Measurements from ENCODE around the gene TMEM183A. TPM values are rescaled to one million over a fixed set of nuclear protein-coding genes. Genes with fewer than 3 reads are reported as not detected.
"Not testable (repeated sequence)": the region's sequence is repeated elsewhere in the genome, so short reads cannot be mapped to it uniquely, and the experiment has no call there.

TMEM183A gene
- polyA plus RNA-seq, 2 donors = 24.2 to 38.6 TPM

GRCh38 chr1:203005395-203006142 lies 1.6 kb upstream of the TMEM183A start:
- H3K4me1 ChIP-seq (ENCODE audit: control insufficient read depth in 2 of 2, insufficient read depth in 2 of 2, low read length in 1 of 2); H3K4me3 ChIP-seq (ENCODE audit: low read depth in 1 of 2, low read length in 2 of 2); H3K27me3 ChIP-seq (ENCODE audit: control insufficient read depth in 1 of 2, insufficient read depth in 2 of 2, low read length in 2 of 2); H3K27ac ChIP-seq (ENCODE audit: low read depth in 2 of 2, low read length in 1 of 2); H3K9me3 ChIP-seq (ENCODE audit: control insufficient read depth in 2 of 2, insufficient read depth in 1 of 2, low read depth in 1 of 2, low read length in 1 of 2); H3K36me3 ChIP-seq (ENCODE audit: control insufficient read depth in 2 of 2, insufficient read depth in 2 of 2, low read length in 1 of 2): not testable (repeated sequence)
- WGBS, 2 donors = 79 to 82% methylated on average over 17 of the region's 17 CpGs

- WGBS, 2 donors = 82 to 84% methylated on average over 3 of the region's 3 CpGs
- Histone ChIP-seq H3K27ac (ENCODE audit: low read depth in 2 of 2, low read length in 1 of 2) (no peak overlapping the region), H3K36me3 (ENCODE audit: control insufficient read depth in 2 of 2, insufficient read depth in 2 of 2, low read length in 1 of 2) (peaks cover 0 to 2% of the 10 kb centered on the region in 2 donors)
These were observed 2.0 kb downstream of the TMEM183A start for GRCh38 chr1:203009185-203009584.

GRCh38 chr1:203011582-203011981 lies 4.4 kb downstream of the TMEM183A start:
- Histone ChIP-seq H3K4me1 (ENCODE audit: control insufficient read depth in 2 of 2, insufficient read depth in 2 of 2, low read length in 1 of 2) (no peaks in the 10 kb centered on the region), H3K27ac (ENCODE audit: low read depth in 2 of 2, low read length in 1 of 2) (no peak overlapping the region), H3K27me3 (ENCODE audit: control insufficient read depth in 1 of 2, insufficient read depth in 2 of 2, low read length in 2 of 2) (no peaks in the 10 kb centered on the region), H3K4me3 (ENCODE audit: low read depth in 1 of 2, low read length in 2 of 2) (no peak overlapping the region), H3K9me3 (ENCODE audit: control insufficient read depth in 2 of 2, insufficient read depth in 1 of 2, low read depth in 1 of 2, low read length in 1 of 2) (no peaks in the 10 kb centered on the region), H3K36me3 (ENCODE audit: control insufficient read depth in 2 of 2, insufficient read depth in 2 of 2, low read length in 1 of 2) (peaks cover 6 to 11% of the 10 kb centered on the region in 2 donors)
- 85 to 94% methylated on average over 5 of the region's 5 CpGs for WGBS, 2 donors

More at GRCh38 chr1:203009185-203009584, 2.0 kb downstream of the TMEM183A start:
- Histone ChIP-seq H3K4me3 (ENCODE audit: low read depth in 1 of 2, low read length in 2 of 2) (no peak overlapping the region), H3K27me3 (ENCODE audit: control insufficient read depth in 1 of 2, insufficient read depth in 2 of 2, low read length in 2 of 2) (no peaks in the 10 kb centered on the region), H3K9me3 (ENCODE audit: control insufficient read depth in 2 of 2, insufficient read depth in 1 of 2, low read depth in 1 of 2, low read length in 1 of 2) (no peaks in the 10 kb centered on the region), H3K4me1 (ENCODE audit: control insufficient read depth in 2 of 2, insufficient read depth in 2 of 2, low read length in 1 of 2) (no peaks in the 10 kb centered on the region)

GRCh38 chr1:203017061-203017460 lies 9.9 kb downstream of the TMEM183A start:
- Histone ChIP-seq H3K4me3 (ENCODE audit: low read depth in 1 of 2, low read length in 2 of 2) (no peak overlapping the region), H3K27ac (ENCODE audit: low read depth in 2 of 2, low read length in 1 of 2) (no peak overlapping the region), H3K27me3 (ENCODE audit: control insufficient read depth in 1 of 2, insufficient read depth in 2 of 2, low read length in 2 of 2) (no peaks in the 10 kb centered on the region), H3K36me3 (ENCODE audit: control insufficient read depth in 2 of 2, insufficient read depth in 2 of 2, low read length in 1 of 2) (peaks cover 18 to 27% of the 10 kb centered on the region in 2 donors), H3K4me1 (ENCODE audit: control insufficient read depth in 2 of 2, insufficient read depth in 2 of 2, low read length in 1 of 2) (no peaks in the 10 kb centered on the region), H3K9me3 (ENCODE audit: control insufficient read depth in 2 of 2, insufficient read depth in 1 of 2, low read depth in 1 of 2, low read length in 1 of 2) (peaks cover 0 to 2% of the 10 kb centered on the region in 2 donors)
- 97% methylated on average over 4 of the region's 4 CpGs for WGBS, 2 donors

- Histone ChIP-seq H3K36me3 (ENCODE audit: control insufficient read depth in 2 of 2, insufficient read depth in 2 of 2, low read length in 1 of 2) (peaks cover 20 to 28% of the 10 kb centered on the region in 2 donors), H3K4me3 (ENCODE audit: low read depth in 1 of 2, low read length in 2 of 2) (no peak overlapping the region), H3K4me1 (ENCODE audit: control insufficient read depth in 2 of 2, insufficient read depth in 2 of 2, low read length in 1 of 2) (no peaks in the 10 kb centered on the region), H3K9me3 (ENCODE audit: control insufficient read depth in 2 of 2, insufficient read depth in 1 of 2, low read depth in 1 of 2, low read length in 1 of 2) (peaks cover 0 to 2% of the 10 kb centered on the region in 2 donors), H3K27ac (ENCODE audit: low read depth in 2 of 2, low read length in 1 of 2) (no peak overlapping the region), H3K27me3 (ENCODE audit: control insufficient read depth in 1 of 2, insufficient read depth in 2 of 2, low read length in 2 of 2) (no peaks in the 10 kb centered on the region)
- WGBS, 2 donors = 85 to 86% methylated on average over 6 of the region's 6 CpGs
These were observed 10.5 kb downstream of the TMEM183A start for GRCh38 chr1:203017692-203018091.

DNA sequence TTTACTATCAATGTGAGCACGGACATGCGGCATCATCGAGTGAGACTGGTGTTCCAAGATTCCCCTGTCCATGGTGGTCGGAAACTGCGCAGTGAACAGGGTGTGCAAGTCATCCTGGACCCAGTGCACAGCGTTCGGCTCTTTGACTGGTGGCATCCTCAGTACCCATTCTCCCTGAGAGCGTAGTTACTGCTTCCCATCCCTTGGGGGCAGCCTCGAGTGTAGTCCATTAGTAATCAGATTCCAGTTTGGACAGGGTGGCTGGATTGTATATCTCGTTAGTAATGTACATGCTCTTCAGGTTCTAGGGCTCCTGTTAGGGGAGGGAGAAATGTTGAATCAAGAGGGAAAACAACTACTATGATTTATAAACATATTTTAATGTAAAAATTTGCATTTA lies 15.7 kb downstream of the TMEM183A start:
- peaks cover 9 to 16% of the 10 kb centered on the region in 2 donors for H3K36me3 ChIP-seq (ENCODE audit: control insufficient read depth in 2 of 2, insufficient read depth in 2 of 2, low read length in 1 of 2)
- H3K9me3 ChIP-seq (ENCODE audit: control insufficient read depth in 2 of 2, insufficient read depth in 1 of 2, low read depth in 1 of 2, low read length in 1 of 2); H3K27me3 ChIP-seq (ENCODE audit: control insufficient read depth in 1 of 2, insufficient read depth in 2 of 2, low read length in 2 of 2); H3K4me3 ChIP-seq (ENCODE audit: low read depth in 1 of 2, low read length in 2 of 2); H3K4me1 ChIP-seq (ENCODE audit: control insufficient read depth in 2 of 2, insufficient read depth in 2 of 2, low read length in 1 of 2); H3K27ac ChIP-seq (ENCODE audit: low read depth in 2 of 2, low read length in 1 of 2): not testable (repeated sequence)
- WGBS, 2 donors = 81 to 95% methylated on average over 3 to 5 of the region's 10 CpGs

GRCh38 chr1:203025686-203026030 lies 18.5 kb downstream of the TMEM183A start:
- peaks cover 3 to 5% of the 10 kb centered on the region in 2 donors for H3K4me1 ChIP-seq (ENCODE audit: control insufficient read depth in 2 of 2, insufficient read depth in 2 of 2, low read length in 1 of 2)
- H3K4me3 ChIP-seq (ENCODE audit: low read depth in 1 of 2, low read length in 2 of 2) = peak overlapping the region in 1 of 2 donors; percentile 57
- H3K9me3 ChIP-seq (ENCODE audit: control insufficient read depth in 2 of 2, insufficient read depth in 1 of 2, low read depth in 1 of 2, low read length in 1 of 2) = no peaks in the 10 kb centered on the region
- H3K36me3 ChIP-seq (ENCODE audit: control insufficient read depth in 2 of 2, insufficient read depth in 2 of 2, low read length in 1 of 2) = peaks cover 4 to 10% of the 10 kb centered on the region in 2 donors
- H3K27ac ChIP-seq (ENCODE audit: low read depth in 2 of 2, low read length in 1 of 2) = no peak overlapping the region
- no peaks in the 10 kb centered on the region for H3K27me3 ChIP-seq (ENCODE audit: control insufficient read depth in 1 of 2, insufficient read depth in 2 of 2, low read length in 2 of 2)

DNA sequence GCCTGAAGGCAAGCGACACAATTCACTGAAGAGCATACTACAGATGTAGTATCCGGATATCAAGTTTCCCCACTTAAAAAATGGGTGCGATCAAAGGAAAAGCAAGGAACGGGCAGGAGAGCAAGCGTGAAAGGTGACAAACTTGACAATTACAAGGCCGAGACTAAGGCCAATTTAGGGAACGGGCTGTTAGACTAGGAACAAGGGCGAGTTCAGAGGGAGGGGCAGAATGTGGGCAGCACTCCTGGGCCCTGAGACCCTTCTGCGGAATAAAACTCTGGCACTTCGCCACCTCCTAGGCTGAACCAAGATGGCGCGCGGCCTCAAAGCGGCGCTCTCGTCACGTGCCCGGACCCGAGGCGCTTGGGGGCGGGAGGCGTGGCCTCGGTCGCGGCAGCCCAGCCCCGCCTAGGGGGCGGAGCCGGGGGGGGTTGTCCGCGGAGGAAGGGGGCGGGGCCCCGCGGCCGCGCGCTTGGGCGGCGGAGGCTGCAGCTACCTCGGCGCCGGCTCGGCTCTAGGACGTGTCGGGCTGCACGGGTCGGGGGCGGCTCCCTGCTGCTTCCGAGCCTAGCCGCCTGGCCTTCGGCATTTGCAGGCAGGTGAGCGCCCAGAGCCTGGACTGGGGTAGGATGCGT lies 19.0 kb downstream of the TMEM183A start, which contains the start of gene PPFIA4:
PPFIA4 (plus strand) TSS at position 461 of the 635 bp plus-strand sequence. CDS start 12,518 bp downstream, outside the sequence.
- Histone ChIP-seq H3K4me1 (ENCODE audit: control insufficient read depth in 2 of 2, insufficient read depth in 2 of 2, low read length in 1 of 2) (peaks cover 3 to 5% of the 10 kb centered on the region in 2 donors), H3K4me3 (ENCODE audit: low read depth in 1 of 2, low read length in 2 of 2) (peak within 1 kb of the TSS; percentile 57 to 69), H3K27me3 (ENCODE audit: control insufficient read depth in 1 of 2, insufficient read depth in 2 of 2, low read length in 2 of 2) (no peaks in the 10 kb centered on the region), H3K36me3 (ENCODE audit: control insufficient read depth in 2 of 2, insufficient read depth in 2 of 2, low read length in 1 of 2) (peaks cover 4 to 7% of the 10 kb centered on the region in 2 donors), H3K27ac (ENCODE audit: low read depth in 2 of 2, low read length in 1 of 2) (peak within 1 kb of the TSS in 1 of 2 donors; percentile 79), H3K9me3 (ENCODE audit: control insufficient read depth in 2 of 2, insufficient read depth in 1 of 2, low read depth in 1 of 2, low read length in 1 of 2) (no peaks in the 10 kb centered on the region)
- 11% methylated on average over 52 of the region's 52 CpGs for WGBS, 2 donors

DNA sequence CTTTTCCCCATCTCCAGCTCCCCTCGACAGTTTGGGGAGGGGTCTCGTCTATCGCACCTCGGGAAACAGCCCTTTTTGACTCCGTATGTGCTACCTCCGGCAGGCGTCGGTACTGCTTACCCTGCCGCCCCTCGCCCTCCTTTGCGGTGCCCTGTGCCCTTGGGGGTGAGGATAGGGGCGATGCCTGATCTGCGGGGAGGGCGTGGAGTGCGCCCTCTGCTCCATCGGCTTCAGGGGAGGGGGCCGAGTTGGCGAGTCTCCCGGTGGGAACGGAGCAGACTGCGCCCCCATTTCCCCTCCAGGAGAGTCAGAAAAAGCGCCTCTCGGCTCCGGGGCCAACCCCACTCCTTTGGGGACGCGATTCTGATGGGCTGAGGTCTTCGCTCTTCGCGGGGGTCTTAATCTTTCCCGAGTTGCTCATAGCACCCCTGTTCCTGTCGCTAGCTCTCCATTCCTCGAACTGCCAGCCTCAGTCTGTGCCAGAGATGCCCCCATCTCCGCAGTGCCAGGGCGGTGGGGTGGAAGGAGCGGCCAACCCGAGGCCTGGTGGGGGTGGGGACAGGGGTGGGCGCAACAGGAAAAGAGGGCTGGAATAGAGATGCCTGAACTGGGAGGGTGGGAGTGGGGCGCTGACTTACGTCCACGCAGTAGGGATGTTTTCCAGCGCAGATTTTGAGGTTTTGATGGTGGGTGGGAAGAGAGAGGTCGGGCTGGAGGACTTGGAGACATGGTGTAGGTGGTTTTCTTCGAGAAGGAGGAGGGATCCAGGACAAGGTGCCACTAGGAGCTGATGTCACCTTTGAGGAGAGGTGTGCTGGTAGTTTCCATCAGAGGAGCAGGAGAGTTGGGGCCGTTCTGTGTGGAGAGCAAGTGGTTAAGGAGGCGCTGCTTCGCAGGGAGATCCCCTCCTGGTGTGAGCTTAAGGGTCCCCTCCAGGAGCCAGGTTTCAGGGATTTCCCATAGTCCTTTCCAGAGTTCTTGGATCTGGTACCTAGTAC lies 19.8 kb downstream of the TMEM183A start:
- Histone ChIP-seq H3K27me3 (ENCODE audit: control insufficient read depth in 1 of 2, insufficient read depth in 2 of 2, low read length in 2 of 2) (no peaks in the 10 kb centered on the region), H3K4me1 (ENCODE audit: control insufficient read depth in 2 of 2, insufficient read depth in 2 of 2, low read length in 1 of 2) (peaks cover 3 to 5% of the 10 kb centered on the region in 2 donors), H3K9me3 (ENCODE audit: control insufficient read depth in 2 of 2, insufficient read depth in 1 of 2, low read depth in 1 of 2, low read length in 1 of 2) (no peaks in the 10 kb centered on the region), H3K4me3 (ENCODE audit: low read depth in 1 of 2, low read length in 2 of 2) (peak overlapping the region; percentile 57 to 69), H3K36me3 (ENCODE audit: control insufficient read depth in 2 of 2, insufficient read depth in 2 of 2, low read length in 1 of 2) (peaks cover 3 to 6% of the 10 kb centered on the region in 2 donors), H3K27ac (ENCODE audit: low read depth in 2 of 2, low read length in 1 of 2) (no peak overlapping the region)
- WGBS, 2 donors = 10 to 13% methylated on average over 46 of the region's 46 CpGs

All from esophagus (tissue), 2 donors.